Kidney tubule cell (primary cell): Measurements from ENCODE around the gene SCAF1.
A peak's percentile ranks its signal among the peaks of the same experiment; 100 is the strongest.

Experiments used
- DNase-seq: peaks from one replicate; pipeline ENCODE4 v3.0.0-alpha.2; 2018; ENCODE audit warnings: low spot score

Gene SCAF1

DNA sequence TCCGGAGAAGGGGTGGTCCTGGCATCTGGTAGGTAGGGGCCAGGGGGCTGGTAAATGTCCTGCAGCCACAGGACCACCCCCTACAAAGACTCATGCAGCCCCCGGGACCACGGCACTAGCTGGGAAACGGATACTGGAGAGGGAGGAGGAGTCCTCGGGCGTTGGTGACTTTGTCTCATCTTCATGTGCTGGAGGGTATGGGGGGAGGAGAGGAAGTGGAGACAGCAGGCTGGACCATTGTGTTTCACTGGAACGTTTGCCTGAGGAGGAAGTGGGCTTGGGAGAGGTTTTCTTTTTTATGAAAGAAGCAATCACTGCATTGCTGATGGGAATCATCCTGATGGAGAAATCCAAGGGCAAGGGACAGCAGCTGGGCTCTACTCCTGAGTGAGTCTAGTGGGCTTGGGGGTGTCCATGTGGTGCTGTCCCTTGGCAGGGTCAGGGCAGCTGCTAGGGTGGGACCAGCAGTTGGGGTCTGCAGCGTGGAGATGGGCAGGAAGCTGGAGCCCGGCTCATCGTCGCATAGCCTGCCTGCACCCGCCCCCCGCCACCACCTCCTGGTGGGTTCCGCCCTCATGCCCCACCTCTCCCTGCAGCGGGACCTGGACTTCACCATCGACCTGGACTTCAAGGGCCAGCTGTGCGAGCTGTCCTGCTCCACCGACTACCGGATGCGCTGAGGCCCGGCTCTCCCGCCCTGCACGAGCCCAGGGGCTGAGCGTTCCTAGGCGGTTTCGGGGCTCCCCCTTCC is 45.7 kb downstream of the SCAF1 start:
- no peak for DNase-seq

- DNase-seq = no peak
These were observed 46.6 kb downstream of the SCAF1 start for GRCh38 chr19:49688531-49689132.

DNA sequence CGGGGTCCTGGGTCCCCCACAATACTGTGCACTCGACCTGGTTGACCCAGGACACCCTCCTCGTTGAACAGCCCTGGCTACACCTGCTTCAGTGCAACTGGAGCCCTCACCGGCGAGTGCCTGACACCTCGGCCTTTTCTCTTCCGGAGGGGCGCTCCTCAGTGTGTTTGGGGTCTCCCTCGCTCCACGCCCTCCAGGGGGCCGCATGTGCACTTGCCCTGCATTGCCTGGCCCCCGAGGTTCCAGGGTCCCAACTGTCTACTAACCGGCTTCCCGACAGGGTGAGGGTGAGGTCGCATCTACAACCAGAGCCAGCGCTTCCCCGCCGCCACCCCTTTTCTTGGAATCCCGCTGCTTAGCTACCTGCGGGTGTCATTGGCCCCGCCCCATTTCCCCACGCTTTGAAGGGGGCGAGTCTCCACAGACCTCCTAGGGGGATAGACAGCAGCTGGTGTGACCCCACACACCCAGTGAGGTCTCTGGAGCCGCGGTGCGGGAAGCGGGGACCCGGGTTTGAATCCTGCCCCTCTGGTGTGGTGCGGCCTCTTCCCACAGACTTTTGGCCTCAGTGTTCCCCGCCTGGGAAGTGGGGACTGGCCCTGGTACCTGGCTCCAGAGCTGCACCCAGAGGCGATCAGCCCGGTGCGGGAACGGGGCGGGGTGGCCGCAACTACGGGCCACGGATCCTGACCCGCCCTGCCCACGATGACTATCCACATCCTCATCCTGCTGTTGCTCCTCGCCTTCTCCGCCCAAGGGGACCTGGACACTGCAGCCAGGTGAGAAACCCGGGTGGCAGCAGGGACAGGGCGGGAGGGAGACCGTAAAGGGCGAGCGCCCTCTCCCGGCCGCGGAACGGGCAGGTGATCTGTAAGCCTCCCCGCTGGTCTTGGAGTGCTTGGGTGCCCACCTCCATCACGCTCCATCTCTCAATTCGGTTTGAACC is 47.4 kb downstream of the SCAF1 start, which contains the start of gene ADM5:
TSS of gene ADM5 (plus strand) at position 462 of the 946 bp plus-strand sequence. CDS start at position 706, 244 bp downstream.
- DNase-seq = peak; percentile 55

- DNase-seq = no peak
These were observed 48.2 kb downstream of the SCAF1 start for GRCh38 chr19:49690079-49690655.

GRCh38 chr19:49690656-49691242 is 48.7 kb downstream of the SCAF1 start, which contains the start of gene CPT1C:
TSS of gene CPT1C (plus strand) at chr19:49691116. CDS start at chr19:49692253, 1,137 bp downstream.
- DNase-seq = peak; percentile 61

- peak; percentile 37 for DNase-seq
These were observed 49.5 kb downstream of the SCAF1 start for GRCh38 chr19:49691243-49692146.

DNA sequence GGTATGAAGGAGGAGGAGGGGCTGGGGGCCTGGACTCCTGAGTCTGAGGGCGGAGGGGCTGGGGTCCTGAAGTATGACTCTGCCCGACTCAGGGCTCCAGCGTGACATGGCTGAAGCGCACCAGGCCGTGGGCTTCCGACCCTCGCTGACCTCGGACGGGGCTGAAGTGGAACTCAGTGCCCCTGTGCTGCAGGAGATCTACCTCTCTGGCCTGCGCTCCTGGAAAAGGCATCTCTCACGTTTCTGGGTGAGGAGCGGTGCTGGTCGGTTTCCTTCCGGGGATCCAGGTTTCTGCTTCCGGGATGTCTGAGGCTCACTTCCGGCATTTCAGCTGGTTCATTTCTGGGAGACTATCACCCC is 50.1 kb downstream of the SCAF1 start:
- no peak for DNase-seq

DNA sequence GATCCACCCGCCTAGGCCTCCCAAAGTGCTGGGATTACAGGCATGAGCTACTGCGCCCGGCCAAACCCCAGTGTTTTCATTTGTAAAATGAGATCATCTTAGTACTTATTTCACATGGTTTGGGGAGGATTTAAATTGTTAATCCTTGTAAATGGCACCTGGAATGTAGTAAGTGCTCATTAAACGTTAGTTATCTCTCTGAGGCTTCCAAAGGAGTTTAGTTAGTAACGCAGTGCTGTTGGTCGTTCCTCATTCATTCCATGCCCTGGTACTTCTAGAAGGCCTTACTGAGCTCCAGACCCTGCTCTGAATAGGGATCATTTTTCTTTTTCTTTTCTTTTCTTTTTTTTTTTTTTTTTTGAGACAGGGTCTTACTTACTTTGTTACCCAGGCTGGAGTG is 54.1 kb downstream of the SCAF1 start:
- no peak for DNase-seq

GRCh38 chr19:49696865-49697264 is 54.9 kb downstream of the SCAF1 start:
- no peak for DNase-seq

DNA sequence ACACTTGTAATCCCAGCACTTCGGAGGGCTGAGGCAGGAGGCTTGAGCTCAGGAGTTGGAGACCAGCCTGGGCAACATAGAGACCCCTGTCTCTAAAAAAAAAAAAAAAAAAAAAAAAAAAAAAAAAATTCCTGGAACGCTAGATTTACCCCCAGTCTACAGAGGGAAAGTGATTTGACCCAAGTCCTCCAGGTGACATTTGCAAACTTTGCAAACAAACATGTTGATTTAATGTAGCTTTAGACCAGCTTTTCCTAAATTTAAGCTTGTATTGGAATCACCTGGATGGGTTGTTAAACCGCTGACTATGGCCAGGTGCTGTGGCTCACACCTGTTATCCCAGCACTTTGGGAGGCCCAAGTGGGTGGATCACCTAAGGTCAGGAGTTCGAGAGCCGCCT is 57.4 kb downstream of the SCAF1 start:
- no peak for DNase-seq

DNA sequence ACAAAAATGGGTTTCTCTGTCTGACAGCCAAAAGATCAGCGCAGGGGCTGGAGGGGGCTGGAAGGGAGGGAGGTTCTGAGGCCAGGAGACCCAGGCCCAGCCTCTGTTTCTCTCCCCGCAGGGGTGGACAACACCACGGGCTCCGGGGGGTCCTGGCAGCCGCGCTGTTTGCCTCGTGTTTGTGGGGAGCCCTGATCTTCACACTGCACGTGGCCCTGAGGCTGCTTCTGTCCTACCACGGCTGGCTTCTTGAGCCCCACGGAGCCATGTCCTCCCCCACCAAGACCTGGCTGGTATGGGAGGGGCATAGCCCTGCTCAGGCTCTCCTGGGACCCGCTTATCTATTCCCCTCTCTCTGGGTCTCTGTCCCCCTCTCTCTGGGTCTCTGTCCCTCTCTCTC is 58.6 kb downstream of the SCAF1 start:
- DNase-seq = no peak

DNA sequence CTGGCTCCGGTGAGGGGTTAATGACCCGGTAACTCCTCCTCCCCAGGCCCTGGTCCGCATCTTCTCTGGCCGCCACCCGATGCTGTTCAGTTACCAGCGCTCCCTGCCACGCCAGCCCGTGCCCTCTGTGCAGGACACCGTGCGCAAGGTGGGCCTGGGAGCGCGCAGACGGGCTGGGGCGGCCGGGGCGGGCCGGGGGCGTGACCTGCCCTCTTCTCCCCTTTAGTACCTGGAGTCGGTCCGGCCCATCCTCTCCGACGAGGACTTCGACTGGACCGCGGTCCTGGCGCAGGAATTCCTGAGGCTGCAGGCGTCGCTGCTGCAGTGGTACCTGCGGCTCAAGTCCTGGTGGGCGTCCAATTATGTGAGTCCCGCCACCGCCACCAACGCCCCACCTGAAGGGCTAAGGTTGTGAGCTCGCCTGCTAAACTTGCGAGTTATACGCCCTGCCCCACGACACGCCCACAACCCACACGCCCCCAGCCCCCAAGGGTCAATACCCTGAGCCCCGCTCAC is 59.3 kb downstream of the SCAF1 start:
- DNase-seq = no peak

GRCh38 chr19:49704888-49705642 is 63.1 kb downstream of the SCAF1 start:
- no peak for DNase-seq

DNA sequence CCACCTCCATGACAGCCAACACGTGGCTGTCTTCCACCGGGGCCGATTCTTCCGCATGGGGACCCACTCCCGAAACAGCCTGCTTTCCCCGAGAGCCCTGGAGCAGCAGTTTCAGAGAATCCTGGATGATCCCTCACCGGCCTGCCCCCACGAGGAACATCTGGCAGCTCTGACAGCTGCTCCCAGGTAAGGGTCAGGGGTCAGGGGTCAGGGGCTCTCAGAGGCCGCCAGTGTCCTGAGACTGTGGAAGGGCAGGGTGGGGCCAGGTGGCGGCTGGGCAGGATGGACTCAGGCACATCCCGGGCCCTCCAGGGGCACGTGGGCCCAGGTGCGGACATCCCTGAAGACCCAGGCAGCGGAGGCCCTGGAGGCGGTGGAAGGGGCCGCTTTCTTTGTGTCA is 63.9 kb downstream of the SCAF1 start:
- no peak for DNase-seq
